ENCODE measurements around the gene LGR4. TPM values are rescaled to one million over a fixed set of nuclear protein-coding genes. Genes with fewer than 3 reads are reported as not detected.

Gene LGR4
- total and polyA plus RNA-seq, 2 donors (not counting 1 experiment from before 2014, with no cell fraction given): 0.92 to 3.3 TPM

GRCh38 chr11:27438595-27438981 is 34.0 kb downstream of the LGR4 start:
- TF ChIP-seq CTCF (IDR thresholded peaks at IDR 0.05): no peak
- TF ChIP-seq EZH2 (IDR thresholded peaks at IDR 0.05; ENCODE audit: borderline replicate concordance, insufficient read depth, low read depth, low read length, poor library complexity, severe bottlenecking): no peak
- Histone ChIP-seq H3K79me2 (ENCODE audit: control insufficient read depth, insufficient read depth, low read length) (no peaks in the 10 kb centered on the region), H4K20me1 (ENCODE audit: control insufficient read depth, insufficient read depth, low read length, poor library complexity, severe bottlenecking) (no peaks in the 10 kb centered on the region), H3K9ac (ENCODE audit: low read length) (no peak overlapping the region), H3K9me3 (ENCODE audit: control extremely low read depth in 1 of 3, control insufficient read depth in 2 of 3, insufficient read depth in 1 of 3, low read length in 2 of 3) (no peaks in the 10 kb centered on the region), H3K27ac (ENCODE audit: low read length in 2 of 2) (no peak overlapping the region), H3K4me3 (ENCODE audit: control extremely low read depth in 1 of 5, extremely low read depth in 1 of 5, insufficient read depth in 1 of 5, low read depth in 2 of 5, low read length in 4 of 5) (no peak overlapping the region), H3K4me1 (ENCODE audit: control insufficient read depth in 2 of 2, insufficient read depth in 2 of 2, low read length in 2 of 2) (no peaks in the 10 kb centered on the region), H3K27me3 (replicated peaks in 1 of 4; ENCODE audit: control extremely low read depth in 1 of 4, control insufficient read depth in 3 of 4, insufficient read depth in 4 of 4, low read length in 3 of 4) (no peaks in the 10 kb centered on the region), H3K4me2 (replicated peaks; ENCODE audit: low read depth, low read length, poor library complexity, severe bottlenecking) (no peak overlapping the region), H2AFZ (ENCODE audit: insufficient read depth, low read depth, low read length, poor library complexity, severe bottlenecking) (no peak overlapping the region), H3K36me3 (replicated peaks in 1 of 2; ENCODE audit: control extremely low read depth in 1 of 2, control insufficient read depth in 1 of 2, extremely low read depth in 1 of 2, insufficient read depth in 2 of 2, low read length in 1 of 2) (no peaks in the 10 kb centered on the region)
- ChIA-PET POLR2A (no interaction called here), CTCF (no interaction called here)
- H3K9me3 Mint-ChIP-seq (ENCODE audit: insufficient read depth): no peaks in the 10 kb centered on the region
- H3K4me3 Mint-ChIP-seq: no peak overlapping the region
- WGBS (ENCODE audit: insufficient coverage): no CpG with 5 or more reads among the region's 3 CpGs
- peaks cover 6% of the 10 kb centered on the region for H3K27me3 Mint-ChIP-seq
- no peak for ATAC-seq (ENCODE audit: low read depth)
- no peak overlapping the region for H3K27ac Mint-ChIP-seq
- DNase-seq: no peak
- intact Hi-C loops (cut with micrococcal nuclease): no loop called here
- no peaks in the 10 kb centered on the region for H3K4me1 Mint-ChIP-seq

- Histone ChIP-seq H3K4me3 (ENCODE audit: control extremely low read depth in 1 of 5, extremely low read depth in 1 of 5, insufficient read depth in 1 of 5, low read depth in 2 of 5, low read length in 4 of 5) (no peak overlapping the region), H3K27me3 (replicated peaks in 1 of 4; ENCODE audit: control extremely low read depth in 1 of 4, control insufficient read depth in 3 of 4, insufficient read depth in 4 of 4, low read length in 3 of 4) (no peaks in the 10 kb centered on the region), H4K20me1 (ENCODE audit: control insufficient read depth, insufficient read depth, low read length, poor library complexity, severe bottlenecking) (no peaks in the 10 kb centered on the region), H3K79me2 (ENCODE audit: control insufficient read depth, insufficient read depth, low read length) (no peaks in the 10 kb centered on the region), H3K4me1 (ENCODE audit: control insufficient read depth in 2 of 2, insufficient read depth in 2 of 2, low read length in 2 of 2) (no peaks in the 10 kb centered on the region), H3K36me3 (replicated peaks in 1 of 2; ENCODE audit: control extremely low read depth in 1 of 2, control insufficient read depth in 1 of 2, extremely low read depth in 1 of 2, insufficient read depth in 2 of 2, low read length in 1 of 2) (no peaks in the 10 kb centered on the region), H3K9ac (ENCODE audit: low read length) (no peak overlapping the region), H3K27ac (ENCODE audit: low read length in 2 of 2) (no peak overlapping the region), H3K9me3 (ENCODE audit: control extremely low read depth in 1 of 3, control insufficient read depth in 2 of 3, insufficient read depth in 1 of 3, low read length in 2 of 3) (no peaks in the 10 kb centered on the region), H3K4me2 (replicated peaks; ENCODE audit: low read depth, low read length, poor library complexity, severe bottlenecking) (no peak overlapping the region), H2AFZ (ENCODE audit: insufficient read depth, low read depth, low read length, poor library complexity, severe bottlenecking) (no peak overlapping the region)
- POLR2A ChIA-PET: no interaction called here
- no peak overlapping the region for H3K27ac Mint-ChIP-seq
- intact Hi-C loops (cut with micrococcal nuclease): no loop called here
- no peak overlapping the region for H3K4me3 Mint-ChIP-seq
- H3K27me3 Mint-ChIP-seq: peaks cover 6% of the 10 kb centered on the region
- CTCF ChIA-PET: interaction anchor here (0.7 kb wide), 1 partner anchor 17 kb away, joined by 4 read pairs; no protein-coding TSS in a partner anchor
- no peaks in the 10 kb centered on the region for H3K4me1 Mint-ChIP-seq
- DNase-seq (no peak), ATAC-seq (ENCODE audit: low read depth) (no peak)
- H3K9me3 Mint-ChIP-seq (ENCODE audit: insufficient read depth): no peaks in the 10 kb centered on the region
- TF ChIP-seq EZH2 (IDR thresholded peaks at IDR 0.05; ENCODE audit: borderline replicate concordance, insufficient read depth, low read depth, low read length, poor library complexity, severe bottlenecking) (no peak), CTCF (IDR thresholded peaks at IDR 0.05) (no peak)
- WGBS (ENCODE audit: insufficient coverage): 100% methylated on average over 2 of the region's 5 CpGs
These were observed 34.6 kb downstream of the LGR4 start for GRCh38 chr11:27437829-27438594.
